K562 (cell line): ENCODE measurements around the gene PTCH2. TPM values are rescaled to one million over a fixed set of nuclear protein-coding genes. Genes with fewer than 3 reads are reported as not detected.

Experiments used
- ARID4B ChIP-seq: sonication (generic); formaldehyde crosslinking; IDR thresholded peaks from 2 replicates; pipeline ENCODE4 v1.8.0; 2022; ENCODE audit warnings: mild to moderate bottlenecking, missing genetic modification reagents
- BRD9 ChIP-seq: fragments of 450-650 bp; IDR thresholded peaks from 2 replicates; pipeline ENCODE4 v1.6.1; 2018; ENCODE audit warnings: low read depth; ENCODE audit not compliant: partially characterized antibody
- DLX4 ChIP-seq: fragments of 250-450 bp; sonication (Bioruptor Pico); IDR thresholded peaks from 2 replicates; pipeline ENCODE4 v1.6.1; 2021; ENCODE audit warnings: mild to moderate bottlenecking
- DPF2 ChIP-seq: fragments of 450-650 bp; IDR thresholded peaks from 2 replicates; pipeline ENCODE4 v1.6.1; 2016
- EWSR1 ChIP-seq: fragments of 450-650 bp; IDR thresholded peaks from 2 replicates; pipeline ENCODE4 v1.6.1; 2018; ENCODE audit warnings: borderline replicate concordance, mild to moderate bottlenecking, low read depth, moderate library complexity; ENCODE audit not compliant: partially characterized antibody
- KDM5B ChIP-seq: fragments of 200-600 bp; sonication (generic); IDR thresholded peaks from 2 replicates; pipeline ENCODE4 v1.6.1; 2012; ENCODE audit warnings: low read depth, mild to moderate bottlenecking, moderate library complexity, low read length, control low read depth, inconsistent platforms; ENCODE audit not compliant: insufficient replicate concordance
- KLF16 ChIP-seq: IDR thresholded peaks from 2 replicates; pipeline ENCODE4 v1.6.1; 2016; ENCODE audit warnings: antibody characterized with exemption
- NFYB ChIP-seq: IDR thresholded peaks from 2 replicates; pipeline ENCODE4 v1.6.1; 2011; ENCODE audit warnings: mild to moderate bottlenecking, moderate library complexity; ENCODE audit not compliant: insufficient read length; ENCODE audit errors: extremely low read depth
- NR2C1 ChIP-seq, 2 experiments: fragments of 450-650 bp; IDR thresholded peaks; 2 replicates each; pipeline ENCODE4 v1.6.1; 2017; ENCODE audit warnings: mild to moderate bottlenecking in 2 of 2, antibody characterized with exemption in 1 of 2, inconsistent platforms in 1 of 2, missing compliant biosample characterization in 1 of 2, missing genetic modification characterization in 1 of 2
- SMAD2 ChIP-seq: fragments of 150-350 bp; IDR thresholded peaks from 2 replicates; pipeline ENCODE4 v1.6.1; 2014; ENCODE audit warnings: low read depth, mild to moderate bottlenecking, low read length
- SMARCA4 ChIP-seq: fragments of 450-650 bp; IDR thresholded peaks from 2 replicates; pipeline ENCODE4 v1.6.1; 2016
- SP1 ChIP-seq: sonication (generic); formaldehyde crosslinking; IDR thresholded peaks from 2 replicates; pipeline ENCODE4 v1.8.1; 2022; ENCODE audit warnings: mild to moderate bottlenecking, missing genetic modification reagents
- TEAD4 ChIP-seq, 2 experiments: sonication (generic) in 1 of 2; formaldehyde crosslinking in 1 of 2; IDR thresholded peaks; 2 replicates each; pipeline versions ENCODE4 v1.6.1 to v1.8.0; 2012 to 2022; ENCODE audit warnings: borderline replicate concordance in 1 of 2, inconsistent platforms in 1 of 2, low read length in 1 of 2, mild to moderate bottlenecking in 1 of 2, missing genetic modification reagents in 1 of 2
- TFAP4 ChIP-seq: sonication (generic); formaldehyde crosslinking; IDR thresholded peaks from 2 replicates; pipeline ENCODE4 v1.8.0; 2022; ENCODE audit warnings: missing genetic modification reagents, mild to moderate bottlenecking, moderate library complexity, borderline replicate concordance
- TSHZ1 ChIP-seq: fragments of 250-450 bp; sonication (Bioruptor Pico); IDR thresholded peaks from 2 replicates; pipeline ENCODE4 v1.4.0; 2020; ENCODE audit warnings: mild to moderate bottlenecking, moderate library complexity
- USF1 ChIP-seq: sonication (generic); formaldehyde crosslinking; IDR thresholded peaks from 2 replicates; pipeline ENCODE4 v1.9.0; 2022; ENCODE audit warnings: mild to moderate bottlenecking, missing genetic modification reagents
- polyA plus RNA-seq, 8 experiments: library from polyadenylated mRNA; depleted of rRNA in 4 of 8; stranded (reverse) in 5 of 8; unstranded in 3 of 8; fragments of >200 nt; fragmentation: Nextera tagmentation in 2 of 8; fragmentation: Illumina TruSeq in 1 of 8; extraction: Ambion mirVana in 2 of 8; extraction: Trizol in 1 of 8; gene quantifications; 2 replicates each; pipeline versions ENCODE4 v1.2.1 to v1.2.3, GENCODE V29; 2011 to 2014; ENCODE audit warnings: inconsistent platforms in 1 of 8, missing spikeins in 1 of 8
- total RNA-seq, 7 experiments: library from RNA; depleted of rRNA in 6 of 7; stranded (reverse); fragments of >200 nt in 6 of 7; fragmentation: Illumina TruSeq in 2 of 7; extraction: Trizol in 2 of 7; gene quantifications; 2 replicates each; pipeline versions ENCODE4 v1.2.1 to v1.2.3, GENCODE V29; 2011 to 2021; ENCODE audit warnings: low replicate concordance in 1 of 7

The PTCH2 gene
- total and polyA plus RNA-seq, 9 of the 15 experiments (the other 6 are each of a cell fraction or from before 2014, with no cell fraction given) = 0.15 to 27.3 (median 0.48) TPM; not detected in 1

GRCh38 chr1:44801491-44802305 is 41.4 kb downstream of the PTCH2 start (continued):
- TF ChIP-seq NFYB = no peak
- TF ChIP-seq ARID4B (CRISPR knock-in tag) = no peak
- peak; percentile 69 for TF ChIP-seq TEAD4 (IDR thresholded peaks at IDR 0.05; ENCODE audit: low read length)
- no peak for TF ChIP-seq TEAD4 (CRISPR knock-in tag; IDR thresholded peaks at IDR 0.05; ENCODE audit: borderline replicate concordance)
- TF ChIP-seq KLF16 = peak; percentile 39; the same call in 1 of the 2 replicates
- no peak for TF ChIP-seq TSHZ1 (CRISPR knock-in tag)
- TF ChIP-seq SMARCA4 = peak; percentile 60; the same call in 1 of the 2 replicates
- no peak for TF ChIP-seq SMAD2
- no peak for TF ChIP-seq TFAP4
- TF ChIP-seq EWSR1 = no peak
- TF ChIP-seq SP1 (CRISPR knock-in tag) = peak; percentile 71; the same call in 1 of the 2 replicates
- TF ChIP-seq DLX4 (CRISPR knock-in tag) = no peak
- TF ChIP-seq DPF2 = peak; percentile 65
- no peak; the same call in 1 of the 2 replicates for TF ChIP-seq USF1 (CRISPR knock-in tag)
- no peak for TF ChIP-seq KDM5B
- TF ChIP-seq BRD9 = no peak
- TF ChIP-seq NR2C1 (IDR thresholded peaks at IDR 0.05) = peak; percentile 17; the same call in 1 of the 2 replicates
- TF ChIP-seq NR2C1 (tag; IDR thresholded peaks at IDR 0.05) = no peak
